Stomach (tissue), 9 donors: Measurements from ENCODE around the gene TNRC6B. TPM values are rescaled to one million over a fixed set of nuclear protein-coding genes. Genes with fewer than 3 reads are reported as not detected.

Source experiments
- DNase-seq, 2 donors: peaks; one replicate each; pipeline versions ENCODE4 v3.0.0 to v3.0.0-alpha.2; 2013 to 2019
- H3K27ac ChIP-seq, 5 donors: fragments of 200-600 bp in 4 of 5; sonication (generic) in 4 of 5; one replicate each; pipeline ENCODE4 v1.5.1; 2013 to 2019; ENCODE audit warnings: mild to moderate bottlenecking in 1 of 5, moderate library complexity in 1 of 5
- H3K27me3 ChIP-seq, 3 donors: fragments of 200-600 bp; sonication (generic); one replicate each; pipeline ENCODE4 v1.5.1; 2017 to 2019; ENCODE audit warnings: mixed run types in 1 of 3
- H3K36me3 ChIP-seq, 4 donors: fragments of 200-600 bp; sonication (generic); 1 replicate in 3 of 4; 2 replicates in 1 of 4; pipeline ENCODE4 v1.5.1; 2016 to 2019
- H3K4me1 ChIP-seq, 4 donors: fragments of 200-600 bp; sonication (generic); one replicate each; pipeline ENCODE4 v1.5.1; 2016 to 2019
- H3K4me3 ChIP-seq, 4 donors: fragments of 200-600 bp; sonication (generic) in 3 of 4; one replicate each; pipeline ENCODE4 v1.5.1; 2016 to 2019; ENCODE audit warnings: mild to moderate bottlenecking in 1 of 4
- H3K9me3 ChIP-seq, 4 donors: fragments of 200-600 bp; sonication (generic); one replicate each; pipeline ENCODE4 v1.5.1; 2016 to 2019
- EP300 ChIP-seq: sonication (generic); formaldehyde crosslinking; IDR thresholded peaks from one replicate; pipeline ENCODE4 v1.6.1; 2017; ENCODE audit warnings: antibody characterized with exemption
- POLR2A ChIP-seq, 4 donors: fragments of 450-650 bp; IDR thresholded peaks; one replicate each; pipeline ENCODE4 v1.6.1; 2016; ENCODE audit warnings: antibody characterized with exemption in 4 of 4, control low read depth in 2 of 4, mild to moderate bottlenecking in 1 of 4, moderate library complexity in 1 of 4
- POLR2AphosphoS5 ChIP-seq, 3 donors: sonication (generic); formaldehyde crosslinking; IDR thresholded peaks; one replicate each; pipeline ENCODE4 v1.6.1; 2016; ENCODE audit warnings: antibody characterized with exemption in 3 of 3
- WGBS, 5 donors: extraction: QIAGEN DNeasy Blood & Tissue Kit in 3 of 5; methylation state at CpG; one replicate each; pipeline versions ENCODE4 v1.1.5 to v1.1.7; 2013 to 2018; 5-methylcytosine and 5-hydroxymethylcytosine counted together
- intact Hi-C: fragments of 100-400 bp; cut with DNase I; formaldehyde crosslinking; loops from one replicate; pipeline ENCODE4 v1.15.1; 2023; ENCODE audit warnings: low total_unique reads
- polyA plus RNA-seq, 3 donors: library from polyadenylated mRNA; stranded (reverse); fragments of 200-250 nt; gene quantifications; one replicate each; pipeline ENCODE4 v1.2.3, GENCODE V29; 2013
- total RNA-seq, 5 donors: library from RNA; depleted of rRNA; stranded (reverse); fragments of >200 nt; gene quantifications; one replicate each; pipeline versions ENCODE4 v1.1.0 to v1.2.3, GENCODE V29; 2014 to 2016
- TF ChIP-seq, protein P1 (sequence below), 7 experiments: fragments of 450-650 bp in 4 of 7; fragments of 200-600 bp in 3 of 7; sonication (generic) in 3 of 7; IDR thresholded peaks; one replicate each; pipeline ENCODE4 v1.5.1; 2016 to 2019; ENCODE audit warnings: antibody characterized with exemption in 7 of 7, control low read depth in 2 of 7, mild to moderate bottlenecking in 1 of 7
- donor health status: healthy with polysubstance abuse.
- donor health status: Bipolar disorder and iron deficiency.
- donor health status: healthy.

TNRC6B gene
- total and polyA plus RNA-seq, 8 donors, result 0.88 to 316 (median 18.0) TPM

DNA sequence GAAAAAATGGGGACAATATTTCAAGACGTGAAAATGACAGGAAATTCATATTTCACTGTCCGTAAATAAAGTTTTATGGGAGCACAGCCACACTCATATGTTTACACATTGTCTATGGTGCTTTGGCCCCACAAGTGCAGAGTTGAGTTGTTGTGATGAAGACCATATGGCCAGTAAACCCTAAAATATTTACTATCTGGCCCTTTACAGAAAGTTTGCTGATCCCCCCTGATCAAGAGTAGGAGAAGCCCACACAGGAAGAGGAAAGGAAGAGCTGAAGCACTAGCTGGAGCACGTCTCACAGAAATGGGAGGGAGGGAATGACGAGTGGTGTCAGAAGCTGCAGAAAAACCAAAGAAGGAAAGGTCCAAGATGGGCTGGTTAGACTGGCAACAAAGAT lies 78.8 kb downstream of the TNRC6B start:
- Histone ChIP-seq H3K4me3 (no peak overlapping the region), H3K27ac (peak overlapping the region in 4 of 5 donors; percentile 13 to 82 (median 36)), H3K27me3 (no peaks in the 10 kb centered on the region), H3K4me1 (peaks cover 11 to 46% (median 25%) of the 10 kb centered on the region in 4 donors), H3K36me3 (peaks cover 3 to 16% (median 7%) of the 10 kb centered on the region in 4 donors), H3K9me3 (no peaks in the 10 kb centered on the region)
- DNase-seq, result peak in 1 of 2 donors; percentile 44
- intact Hi-C loops, result no loop called here
- 53 to 78% (median 72%) methylated on average over 4 of the region's 4 CpGs for WGBS, 5 donors
- TF ChIP-seq EP300, result no peak
- TF ChIP-seq, protein P1, sequence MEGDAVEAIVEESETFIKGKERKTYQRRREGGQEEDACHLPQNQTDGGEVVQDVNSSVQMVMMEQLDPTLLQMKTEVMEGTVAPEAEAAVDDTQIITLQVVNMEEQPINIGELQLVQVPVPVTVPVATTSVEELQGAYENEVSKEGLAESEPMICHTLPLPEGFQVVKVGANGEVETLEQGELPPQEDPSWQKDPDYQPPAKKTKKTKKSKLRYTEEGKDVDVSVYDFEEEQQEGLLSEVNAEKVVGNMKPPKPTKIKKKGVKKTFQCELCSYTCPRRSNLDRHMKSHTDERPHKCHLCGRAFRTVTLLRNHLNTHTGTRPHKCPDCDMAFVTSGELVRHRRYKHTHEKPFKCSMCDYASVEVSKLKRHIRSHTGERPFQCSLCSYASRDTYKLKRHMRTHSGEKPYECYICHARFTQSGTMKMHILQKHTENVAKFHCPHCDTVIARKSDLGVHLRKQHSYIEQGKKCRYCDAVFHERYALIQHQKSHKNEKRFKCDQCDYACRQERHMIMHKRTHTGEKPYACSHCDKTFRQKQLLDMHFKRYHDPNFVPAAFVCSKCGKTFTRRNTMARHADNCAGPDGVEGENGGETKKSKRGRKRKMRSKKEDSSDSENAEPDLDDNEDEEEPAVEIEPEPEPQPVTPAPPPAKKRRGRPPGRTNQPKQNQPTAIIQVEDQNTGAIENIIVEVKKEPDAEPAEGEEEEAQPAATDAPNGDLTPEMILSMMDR (IDR thresholded peaks at IDR 0.05), result no peak
- TF ChIP-seq POLR2A (IDR thresholded peaks at IDR 0.05), result no peak
- no peak for TF ChIP-seq POLR2AphosphoS5 (IDR thresholded peaks at IDR 0.05)

GRCh38 chr22:40258017-40258416 lies 80.3 kb downstream of the TNRC6B start:
- Histone ChIP-seq H3K4me3 (no peak overlapping the region), H3K27ac (peak overlapping the region in 4 of 5 donors; percentile 39 to 82 (median 67))

DNA sequence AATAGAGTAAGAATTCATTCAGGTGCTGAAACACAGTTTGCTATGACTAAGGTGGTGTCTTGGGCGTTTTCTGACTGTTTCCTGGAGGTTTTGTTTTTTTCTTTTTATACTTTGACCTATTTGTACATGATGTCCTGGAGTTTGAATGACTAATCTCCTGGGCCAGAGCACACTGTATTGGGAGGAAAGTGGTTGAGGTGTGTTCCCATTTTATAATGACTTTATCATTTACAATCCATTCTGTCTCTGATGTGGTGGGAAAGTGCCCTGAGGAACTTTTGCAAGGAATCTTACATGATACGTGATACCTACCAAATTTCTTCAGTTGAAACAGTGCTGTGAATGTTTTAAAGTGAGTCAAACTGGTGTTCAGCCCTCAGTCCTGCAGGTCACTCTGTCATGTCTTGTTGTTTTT lies 80.8 kb downstream of the TNRC6B start:
- peaks cover under 1 to 34% (median 19%) of the 10 kb centered on the region in 4 donors for H3K36me3 ChIP-seq
- TF ChIP-seq, protein P1 (IDR thresholded peaks at IDR 0.05), result no peak
- TF ChIP-seq POLR2A (IDR thresholded peaks at IDR 0.05) (no peak), POLR2AphosphoS5 (IDR thresholded peaks at IDR 0.05) (peak in 2 of 3 donors; percentile 7 to 9), EP300 (no peak)
- WGBS, 5 donors, result 46 to 58% (median 52%) methylated on average over 2 of the region's 2 CpGs
- H3K4me3 ChIP-seq, result no peak overlapping the region
- peak overlapping the region; percentile 39 to 82 (median 62) for H3K27ac ChIP-seq
- H3K9me3 ChIP-seq, result no peaks in the 10 kb centered on the region
- peak in 1 of 2 donors; percentile 40 for DNase-seq
- H3K27me3 ChIP-seq, result no peaks in the 10 kb centered on the region
- H3K4me1 ChIP-seq, result peaks cover 11 to 56% (median 28%) of the 10 kb centered on the region in 4 donors
- intact Hi-C loops, result no loop called here

More at GRCh38 chr22:40258017-40258416, 80.3 kb downstream of the TNRC6B start:
- 64 to 83% (median 74%) methylated on average over 1 of the region's 1 CpG for WGBS, 5 donors
- intact Hi-C loops, result no loop called here
- DNase-seq, result no peak
- Histone ChIP-seq H3K27me3 (no peaks in the 10 kb centered on the region), H3K9me3 (no peaks in the 10 kb centered on the region), H3K4me1 (peaks cover 11 to 51% (median 26%) of the 10 kb centered on the region in 4 donors), H3K36me3 (peaks cover 3 to 29% (median 18%) of the 10 kb centered on the region in 4 donors)
- TF ChIP-seq, protein P1 (IDR thresholded peaks at IDR 0.05), result no peak
- TF ChIP-seq EP300 (no peak), POLR2AphosphoS5 (IDR thresholded peaks at IDR 0.05) (no peak), POLR2A (IDR thresholded peaks at IDR 0.05) (no peak)

- H3K4me1 ChIP-seq, result peaks cover 11 to 57% (median 24%) of the 10 kb centered on the region in 4 donors
- H3K36me3 ChIP-seq, result peaks cover 14 to 58% (median 52%) of the 10 kb centered on the region in 4 donors
- TF ChIP-seq, protein P1 (IDR thresholded peaks at IDR 0.05), result no peak
- TF ChIP-seq EP300, result no peak
- no peak for TF ChIP-seq POLR2A (IDR thresholded peaks at IDR 0.05)
- TF ChIP-seq POLR2AphosphoS5 (IDR thresholded peaks at IDR 0.05), result no peak
- H3K9me3 ChIP-seq, result no peaks in the 10 kb centered on the region
- intact Hi-C loops, result no loop called here
- H3K27ac ChIP-seq, result no peak overlapping the region
- WGBS, 5 donors, result 94 to 97% (median 95%) methylated on average over 12 to 21 of the region's 21 CpGs
- H3K27me3 ChIP-seq, result no peaks in the 10 kb centered on the region
- no peak for DNase-seq
- no peak overlapping the region for H3K4me3 ChIP-seq
Measured at GRCh38 chr22:40261783-40262182, 84.1 kb downstream of the TNRC6B start.
